Measurements from ENCODE around the gene RASA1. TPM values are rescaled to one million over a fixed set of nuclear protein-coding genes. Genes with fewer than 3 reads are reported as not detected.

Gene RASA1
- total RNA-seq, 1 donor from 2014 or later: 36.2 TPM

- TF ChIP-seq CTCF (conservative IDR thresholded peaks at IDR 0.05): no peak
- H3K4me3 Mint-ChIP-seq: no peak overlapping the region
- H3K4me1 Mint-ChIP-seq: no peaks in the 10 kb centered on the region
- H3K9me3 Mint-ChIP-seq: no peaks in the 10 kb centered on the region
- H3K27ac Mint-ChIP-seq (ENCODE audit: unreplicated experiment): no peak overlapping the region
- no peak for DNase-seq (ENCODE audit: low read depth, low spot score)
- no peaks in the 10 kb centered on the region for H3K27me3 Mint-ChIP-seq (ENCODE audit: low read depth)
- H3K36me3 Mint-ChIP-seq (ENCODE audit: low read depth): no peaks in the 10 kb centered on the region
Observed at GRCh38 chr5:87254035-87254434, 13.6 kb upstream of the RASA1 start.

GRCh38 chr5:87258507-87258906 lies 9.2 kb upstream of the RASA1 start:
- Mint-ChIP-seq H3K4me3 (no peak overlapping the region), H3K27me3 (ENCODE audit: low read depth) (peaks cover 5% of the 10 kb centered on the region), H3K9me3 (no peaks in the 10 kb centered on the region), H3K4me1 (no peaks in the 10 kb centered on the region), H3K36me3 (ENCODE audit: low read depth) (no peaks in the 10 kb centered on the region), H3K27ac (ENCODE audit: unreplicated experiment) (no peak overlapping the region)
- TF ChIP-seq CTCF (conservative IDR thresholded peaks at IDR 0.05): no peak
- DNase-seq (ENCODE audit: low read depth, low spot score): no peak

- peaks cover 12% of the 10 kb centered on the region for H3K27me3 Mint-ChIP-seq (ENCODE audit: low read depth)
Observed at GRCh38 chr5:87260604-87261192, 7.0 kb upstream of the RASA1 start.

GRCh38 chr5:87263498-87263897 lies 4.2 kb upstream of the RASA1 start:
- Mint-ChIP-seq H3K27me3 (ENCODE audit: low read depth) (peaks cover 12% of the 10 kb centered on the region), H3K27ac (ENCODE audit: unreplicated experiment) (no peak overlapping the region), H3K4me3 (no peak overlapping the region), H3K9me3 (no peaks in the 10 kb centered on the region), H3K36me3 (ENCODE audit: low read depth) (no peaks in the 10 kb centered on the region), H3K4me1 (peaks cover 11% of the 10 kb centered on the region)
- DNase-seq (ENCODE audit: low read depth, low spot score): no peak
- no peak for TF ChIP-seq CTCF (conservative IDR thresholded peaks at IDR 0.05)

More at GRCh38 chr5:87260604-87261192, 7.0 kb upstream of the RASA1 start:
- Mint-ChIP-seq H3K36me3 (ENCODE audit: low read depth) (no peaks in the 10 kb centered on the region), H3K27ac (ENCODE audit: unreplicated experiment) (no peak overlapping the region), H3K4me1 (no peaks in the 10 kb centered on the region), H3K9me3 (no peaks in the 10 kb centered on the region), H3K4me3 (no peak overlapping the region)
- TF ChIP-seq CTCF (conservative IDR thresholded peaks at IDR 0.05): no peak
- DNase-seq (ENCODE audit: low read depth, low spot score): no peak

- DNase-seq (ENCODE audit: low read depth, low spot score): no peak
- peaks cover 12% of the 10 kb centered on the region for H3K27me3 Mint-ChIP-seq (ENCODE audit: low read depth)
- no peak for TF ChIP-seq CTCF (conservative IDR thresholded peaks at IDR 0.05)
- peaks cover 27% of the 10 kb centered on the region for H3K4me1 Mint-ChIP-seq
- no peaks in the 10 kb centered on the region for H3K9me3 Mint-ChIP-seq
- peak overlapping the region; percentile 96 for H3K4me3 Mint-ChIP-seq
- no peaks in the 10 kb centered on the region for H3K36me3 Mint-ChIP-seq (ENCODE audit: low read depth)
- H3K27ac Mint-ChIP-seq (ENCODE audit: unreplicated experiment): peak overlapping the region; percentile 98
Observed at GRCh38 chr5:87266914-87267573, 639 bp upstream of the RASA1 start.

All from neural crest cell (in vitro differentiated cells).